ENCODE results near the gene MYO10.

MYO10 gene

GRCh38 chr5:16965581-16965980 is 29.5 kb upstream of the MYO10 start:
- TF ChIP-seq REST (IDR thresholded peaks at IDR 0.05; ENCODE audit: low read depth) (no peak), USF1 (IDR thresholded peaks at IDR 0.05) (no peak)

- TF ChIP-seq CREB1 (IDR thresholded peaks at IDR 0.05; ENCODE audit: low read depth) (no peak), YY1 (IDR thresholded peaks at IDR 0.05; ENCODE audit: low read depth) (no peak), TEAD4 (IDR thresholded peaks at IDR 0.05) (no peak), TAF1 (IDR thresholded peaks at IDR 0.05; ENCODE audit: low read depth) (no peak), ZBTB7A (IDR thresholded peaks at IDR 0.05; ENCODE audit: low read depth) (no peak), FOXM1 (IDR thresholded peaks at IDR 0.05; ENCODE audit: borderline replicate concordance, low read depth) (no peak), REST (IDR thresholded peaks at IDR 0.05; ENCODE audit: low read depth) (no peak), CEBPB (IDR thresholded peaks at IDR 0.05) (no peak), TCF12 (IDR thresholded peaks at IDR 0.05; ENCODE audit: low read depth) (no peak), EP300 (IDR thresholded peaks at IDR 0.05; ENCODE audit: borderline replicate concordance) (no peak), EGR1 (IDR thresholded peaks at IDR 0.05) (no peak), NFIC (IDR thresholded peaks at IDR 0.05) (no peak), USF1 (IDR thresholded peaks at IDR 0.05) (no peak), RAD21 (IDR thresholded peaks at IDR 0.05; ENCODE audit: low read depth) (no peak), MAX (IDR thresholded peaks at IDR 0.05) (no peak)
These were observed 27.7 kb upstream of the MYO10 start for GRCh38 chr5:16963821-16964220.

GRCh38 chr5:16961131-16961530 is 25.0 kb upstream of the MYO10 start:
- TF ChIP-seq CEBPB (IDR thresholded peaks at IDR 0.05) (no peak), TCF12 (IDR thresholded peaks at IDR 0.05; ENCODE audit: low read depth) (no peak), YY1 (IDR thresholded peaks at IDR 0.05; ENCODE audit: low read depth) (no peak), CREB1 (IDR thresholded peaks at IDR 0.05; ENCODE audit: low read depth) (no peak), TAF1 (IDR thresholded peaks at IDR 0.05; ENCODE audit: low read depth) (no peak), TEAD4 (IDR thresholded peaks at IDR 0.05) (no peak), EP300 (IDR thresholded peaks at IDR 0.05; ENCODE audit: borderline replicate concordance) (no peak), USF1 (IDR thresholded peaks at IDR 0.05) (no peak), NFIC (IDR thresholded peaks at IDR 0.05) (no peak), REST (IDR thresholded peaks at IDR 0.05; ENCODE audit: low read depth) (no peak), FOXM1 (IDR thresholded peaks at IDR 0.05; ENCODE audit: borderline replicate concordance, low read depth) (no peak), MAX (IDR thresholded peaks at IDR 0.05) (no peak), ZBTB7A (IDR thresholded peaks at IDR 0.05; ENCODE audit: low read depth) (no peak), RAD21 (IDR thresholded peaks at IDR 0.05; ENCODE audit: low read depth) (no peak), EGR1 (IDR thresholded peaks at IDR 0.05) (no peak)

GRCh38 chr5:16957304-16958196 is 21.5 kb upstream of the MYO10 start:
- no peak for TF ChIP-seq CEBPB (IDR thresholded peaks at IDR 0.05)
- no peak for TF ChIP-seq CREB1 (IDR thresholded peaks at IDR 0.05; ENCODE audit: low read depth)
- no peak for TF ChIP-seq EGR1 (IDR thresholded peaks at IDR 0.05)
- TF ChIP-seq TEAD4 (IDR thresholded peaks at IDR 0.05) = no peak
- TF ChIP-seq TCF12 (IDR thresholded peaks at IDR 0.05; ENCODE audit: low read depth) = no peak
- no peak for TF ChIP-seq ZBTB7A (IDR thresholded peaks at IDR 0.05; ENCODE audit: low read depth)
- no peak for TF ChIP-seq FOXM1 (IDR thresholded peaks at IDR 0.05; ENCODE audit: borderline replicate concordance, low read depth)
- no peak for TF ChIP-seq RAD21 (IDR thresholded peaks at IDR 0.05; ENCODE audit: low read depth)
- TF ChIP-seq YY1 (IDR thresholded peaks at IDR 0.05; ENCODE audit: low read depth) = no peak
- TF ChIP-seq TAF1 (IDR thresholded peaks at IDR 0.05; ENCODE audit: low read depth) = no peak
- no peak for TF ChIP-seq EP300 (IDR thresholded peaks at IDR 0.05; ENCODE audit: borderline replicate concordance)
- TF ChIP-seq USF1 (IDR thresholded peaks at IDR 0.05) = no peak
- no peak for TF ChIP-seq NFIC (IDR thresholded peaks at IDR 0.05)
- TF ChIP-seq REST (IDR thresholded peaks at IDR 0.05; ENCODE audit: low read depth) = no peak
- no peak for TF ChIP-seq MAX (IDR thresholded peaks at IDR 0.05)
